NCI-H69 (cell line): ENCODE data around the gene MKI67.
"Not testable (repeated sequence)": the region's sequence is repeated elsewhere in the genome, so short reads cannot be mapped to it uniquely, and the experiment has no call there.

Experiments used
- DNase-seq: peaks from one replicate; lab custom pipeline; 2025; lab: John Stamatoyannopoulos, UW

The MKI67 gene

DNA sequence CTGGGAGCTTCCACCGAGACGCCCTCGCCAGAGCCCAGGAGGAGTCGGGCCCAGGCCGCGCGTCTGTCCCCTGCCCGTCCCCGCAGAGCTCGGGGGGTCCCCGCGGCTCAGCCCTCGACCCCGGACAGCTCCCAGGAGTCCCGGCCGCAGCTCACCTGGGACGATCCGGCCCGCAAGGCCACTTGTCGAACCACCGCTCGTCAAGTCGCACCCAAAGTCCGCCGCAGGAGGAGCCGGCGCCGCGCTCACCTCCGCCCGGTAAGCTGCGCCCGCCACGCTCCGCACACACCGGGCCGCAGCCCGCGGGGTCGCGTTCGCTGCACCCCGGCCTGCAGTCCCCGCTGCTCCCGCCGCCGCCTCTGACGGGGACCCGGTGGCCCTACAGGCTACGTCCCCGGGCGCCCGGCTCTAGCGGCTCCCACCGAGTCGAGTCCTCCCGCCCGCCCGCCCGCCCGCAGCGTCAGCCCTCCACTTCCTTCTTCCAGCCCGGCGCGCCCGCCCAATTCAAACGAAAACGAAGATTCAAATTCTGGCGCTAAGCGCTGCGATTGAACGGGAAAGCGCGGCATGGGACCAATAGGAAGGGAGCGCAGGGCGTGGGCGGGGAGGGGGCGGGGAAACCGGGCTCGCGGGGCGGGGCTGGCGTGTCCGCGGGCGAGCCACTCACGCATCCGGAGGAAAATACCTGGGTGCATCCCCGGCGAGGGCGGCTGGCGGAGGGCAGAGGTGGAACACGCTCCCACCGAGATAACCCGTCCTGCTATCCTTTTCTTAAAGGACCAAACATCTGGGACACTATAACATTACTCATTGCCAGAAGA, at the start of gene MKI67:
Gene MKI67, minus strand, starts transcription at position 480 of the 821 bp plus-strand sequence. CDS start 756 bp downstream, outside the sequence.
- peak; percentile 94 for DNase-seq

- no peak for DNase-seq
These were observed 48.6 kb upstream of the MKI67 start for GRCh38 chr10:128174581-128175559.

- no peak for DNase-seq
These were observed 47.2 kb upstream of the MKI67 start for GRCh38 chr10:128173386-128173785.

- no peak for DNase-seq
These were observed 46.5 kb upstream of the MKI67 start for GRCh38 chr10:128172756-128173155.

- no peak for DNase-seq
These were observed 43.7 kb upstream of the MKI67 start for GRCh38 chr10:128169811-128170379.

- DNase-seq, result no peak
These were observed 41.8 kb upstream of the MKI67 start for GRCh38 chr10:128167926-128168520.

DNA sequence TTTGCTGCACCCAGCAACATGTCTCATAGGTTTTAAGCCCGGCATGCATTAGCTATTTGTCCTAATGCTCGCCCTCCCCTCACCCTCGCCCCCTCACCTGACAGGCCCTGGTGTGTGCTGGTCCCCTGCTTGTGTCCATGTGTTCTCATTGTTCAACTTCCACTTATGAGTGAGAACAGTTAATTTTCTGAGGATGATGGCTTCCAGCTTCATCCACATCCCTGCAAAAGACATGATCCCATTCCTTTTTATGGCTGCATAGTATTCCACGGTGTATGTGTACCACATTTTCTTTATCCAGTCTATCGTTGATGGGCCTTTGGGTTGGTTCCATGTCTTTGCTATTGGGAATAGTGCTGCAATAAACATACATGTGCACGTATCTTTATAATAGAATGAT, 40.9 kb upstream of the MKI67 start:
- DNase-seq, result not testable (repeated sequence)

GRCh38 chr10:128166151-128166550, 39.9 kb upstream of the MKI67 start:
- DNase-seq, result no peak

- no peak for DNase-seq
These were observed 39.3 kb upstream of the MKI67 start for GRCh38 chr10:128165536-128165935.

DNA sequence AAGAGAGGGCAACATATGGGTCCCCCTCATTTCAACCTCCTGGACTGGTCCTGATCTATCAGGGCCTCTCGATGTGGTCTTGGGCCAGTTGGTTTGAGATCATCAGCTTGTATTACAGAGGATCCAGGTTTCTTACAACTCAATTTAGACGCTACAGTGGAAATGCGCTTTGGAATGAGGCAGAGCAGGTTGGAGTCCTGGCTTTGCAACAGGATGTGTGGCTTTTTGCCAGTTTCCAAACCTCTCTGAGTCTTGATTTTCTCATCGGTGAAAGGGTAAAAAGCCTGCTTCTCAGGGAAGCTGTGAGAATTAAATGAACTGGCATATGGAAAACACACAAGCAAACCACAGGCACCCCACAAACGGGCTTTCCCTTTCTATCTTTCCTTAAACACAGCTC, 37.5 kb upstream of the MKI67 start:
- DNase-seq, result no peak

GRCh38 chr10:128161031-128161430, 34.8 kb upstream of the MKI67 start:
- no peak for DNase-seq

DNA sequence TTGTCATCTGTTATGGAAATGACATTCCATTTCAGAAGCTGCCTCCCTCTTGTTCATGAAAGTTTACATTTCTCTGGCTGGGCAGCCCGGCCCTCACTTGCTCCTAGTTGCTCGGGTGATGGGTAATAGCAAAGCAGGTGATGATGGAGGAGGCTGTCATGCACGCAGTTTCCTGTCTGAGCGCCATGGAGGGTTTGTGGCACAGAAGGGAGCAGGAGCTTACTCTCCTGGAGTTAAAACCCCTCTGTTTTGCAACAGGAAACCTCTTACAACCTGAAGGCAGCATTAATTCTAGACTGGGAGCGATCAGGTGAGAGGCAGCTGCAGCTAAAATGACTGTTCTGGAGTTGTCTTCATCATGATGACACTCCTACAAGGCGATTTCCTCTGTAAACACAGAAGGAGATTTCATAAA, 34.1 kb upstream of the MKI67 start:
- DNase-seq, result peak; percentile 38

DNA sequence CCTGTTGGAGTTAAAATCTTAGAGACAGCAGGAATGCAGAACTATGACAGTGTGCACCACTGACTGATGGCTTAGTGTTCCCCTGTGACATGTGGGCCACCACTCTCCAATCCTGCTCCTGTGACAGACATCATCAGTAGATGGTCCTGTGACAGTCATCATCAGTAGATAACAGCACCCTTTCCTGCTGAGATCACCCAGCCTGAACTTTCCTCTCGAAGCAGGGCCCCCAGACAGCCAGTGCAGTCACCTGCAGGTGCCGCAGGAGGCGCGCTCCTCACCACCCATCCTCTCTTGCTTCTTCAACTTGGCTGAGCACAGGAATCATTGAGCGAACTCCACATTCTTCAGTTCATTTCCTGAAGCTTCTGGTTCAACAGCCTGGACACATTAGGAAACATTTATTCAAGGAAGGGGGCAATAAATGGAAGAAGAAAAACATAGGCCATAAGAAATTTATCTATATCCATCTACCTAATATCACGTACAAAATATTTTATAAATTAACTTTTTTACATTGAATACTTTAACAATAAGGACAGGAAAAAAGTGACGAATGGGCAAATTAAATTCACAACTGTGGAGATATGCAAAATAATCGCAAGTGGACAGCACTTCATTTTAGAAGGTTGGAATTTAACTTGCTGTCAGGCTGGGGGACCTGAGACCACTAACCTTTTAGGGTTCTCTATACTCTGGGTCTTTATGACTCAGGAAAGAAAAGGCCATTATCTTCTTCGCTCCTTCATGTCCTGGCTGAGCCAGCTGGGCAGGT, 32.0 kb upstream of the MKI67 start:
- no peak for DNase-seq

GRCh38 chr10:128156999-128157755, 31.0 kb upstream of the MKI67 start:
- no peak for DNase-seq

GRCh38 chr10:128152741-128153580, 26.7 kb upstream of the MKI67 start:
- no peak for DNase-seq

GRCh38 chr10:128151031-128151430, 24.8 kb upstream of the MKI67 start:
- no peak for DNase-seq

- DNase-seq, result no peak
These were observed 24.3 kb upstream of the MKI67 start for GRCh38 chr10:128150561-128150960.

GRCh38 chr10:128150045-128150493, 23.8 kb upstream of the MKI67 start:
- peak; percentile 83 for DNase-seq

GRCh38 chr10:128149267-128150014, 23.2 kb upstream of the MKI67 start:
- no peak for DNase-seq
